Body of pancreas (tissue), 4 donors: ENCODE data around the gene RPS16.

Experiments
- CTCF ChIP-seq, 7 experiments: fragments of 450-650 bp in 4 of 7; fragments of 200-600 bp in 3 of 7; sonication (generic) in 3 of 7; IDR thresholded peaks; one replicate each; pipeline ENCODE4 v1.5.1; 2016 to 2019; ENCODE audit warnings: antibody characterized with exemption in 7 of 7
- POLR2A ChIP-seq, 3 donors: fragments of 450-650 bp; IDR thresholded peaks; one replicate each; pipeline ENCODE4 v1.6.1; 2016; ENCODE audit warnings: antibody characterized with exemption in 3 of 3, mild to moderate bottlenecking in 2 of 3

GRCh38 chr19:39403331-39404312 lies 32.1 kb downstream of the RPS16 start:
- no peak for TF ChIP-seq CTCF (IDR thresholded peaks at IDR 0.05)
- peak; percentile 26 to 64 (median 58) for TF ChIP-seq POLR2A (IDR thresholded peaks at IDR 0.05)
